SK-N-SH (cell line): ENCODE measurements around the gene OR5C1. TPM values are rescaled to one million over a fixed set of nuclear protein-coding genes. Genes with fewer than 3 reads are reported as not detected.
"Not testable (repeated sequence)": the region's sequence is repeated elsewhere in the genome, so short reads cannot be mapped to it uniquely, and the experiment has no call there.

Experiments used
- CTCF ChIA-PET: fragments of 300-600, 350-600 bp; formaldehyde crosslinking; extraction: SDS; loops from one replicate; lab custom pipeline; 2021; lab: Yijun Ruan, JAX
- POLR2A ChIA-PET: fragments of 350-600 bp; sonication (Branson Sonifier 250); formaldehyde crosslinking; extraction: SDS; loops from one replicate; lab custom pipeline; 2020; ENCODE audit warnings: antibody characterized with exemption, inconsistent platforms; lab: Yijun Ruan, JAX
- DNase-seq: peaks from one replicate; pipeline ENCODE4 v3.0.0; 2012
- H2AFZ ChIP-seq: fragments of 200-600 bp; sonication (generic); 2 replicates; pipeline ENCODE4 v1.8.1; 2016; ENCODE audit warnings: antibody characterized with exemption, mild to moderate bottlenecking, low read depth
- H3F3A ChIP-seq: fragments of 200-600 bp; sonication (generic); replicated peaks from 2 replicates; pipeline ENCODE3; 2016; ENCODE audit warnings: antibody characterized with exemption, mild to moderate bottlenecking; ENCODE audit not compliant: insufficient read depth
- H3K27ac ChIP-seq, 2 experiments: fragments of 200-500 bp in 1 of 2; fragments of 200-600 bp in 1 of 2; sonication (Bioruptor generic) in 1 of 2; sonication (generic), shearing (Covaris generic) in 1 of 2; 2 replicates each; pipeline versions ENCODE4 v1.5.1 to v1.6.1; 2014 to 2016; ENCODE audit warnings: low read depth in 2 of 2, inconsistent platforms in 1 of 2, low read length in 1 of 2, mild to moderate bottlenecking in 1 of 2, mixed read lengths in 1 of 2
- H3K27me3 ChIP-seq: fragments of 200-600 bp; sonication (generic), shearing (Covaris generic); 2 replicates; pipeline ENCODE4 v1.6.1; 2016; ENCODE audit warnings: mixed run types; ENCODE audit not compliant: insufficient read depth
- H3K36me3 ChIP-seq, 2 experiments: fragments of 200-500 bp in 1 of 2; fragments of 200-600 bp in 1 of 2; sonication (Bioruptor generic) in 1 of 2; sonication (generic) in 1 of 2; replicated peaks in 1 of 2; 2 replicates each; pipeline versions ENCODE3 to v1.5.1; 2014 to 2016; ENCODE audit warnings: low read length in 1 of 2, mild to moderate bottlenecking in 1 of 2; ENCODE audit not compliant: insufficient read depth in 2 of 2, control insufficient read depth in 1 of 2
- H3K4me1 ChIP-seq, 2 experiments: fragments of 200-500 bp in 1 of 2; fragments of 200-600 bp in 1 of 2; sonication (Bioruptor generic) in 1 of 2; sonication (generic), shearing (Covaris generic) in 1 of 2; 2 replicates each; pipeline versions ENCODE4 v1.5.1 to v1.6.1; 2014 to 2016; ENCODE audit warnings: low read depth in 1 of 2, low read length in 1 of 2, mixed run types in 1 of 2; ENCODE audit not compliant: insufficient read depth in 2 of 2, control insufficient read depth in 1 of 2
- H3K4me2 ChIP-seq: fragments of 200-600 bp; sonication (generic), shearing (Covaris generic); 2 replicates; pipeline ENCODE4 v1.6.1; 2017; ENCODE audit warnings: mixed run types
- H3K4me3 ChIP-seq, 2 experiments: fragments of 200-500 bp in 1 of 2; fragments of 200-600 bp in 1 of 2; sonication (Bioruptor generic) in 1 of 2; sonication (generic), shearing (Covaris generic) in 1 of 2; 2 replicates each; pipeline versions ENCODE4 v1.5.1 to v1.8.1; 2014 to 2016; ENCODE audit warnings: low read depth in 2 of 2, inconsistent platforms in 1 of 2, low read length in 1 of 2, mild to moderate bottlenecking in 1 of 2, mixed read lengths in 1 of 2, moderate library complexity in 1 of 2
- H3K79me2 ChIP-seq: fragments of 200-600 bp; sonication (generic); 2 replicates; pipeline ENCODE4 v1.8.1; 2017; ENCODE audit warnings: mild to moderate bottlenecking; ENCODE audit not compliant: insufficient read depth
- H3K9ac ChIP-seq: fragments of 200-600 bp; sonication (generic); 2 replicates; pipeline ENCODE4 v1.6.1; 2017; ENCODE audit warnings: mixed run types
- H3K9me2 ChIP-seq: fragments of 200-600 bp; sonication (generic); 2 replicates; pipeline ENCODE4 v1.6.1; 2017; ENCODE audit warnings: mixed run types
- H3K9me3 ChIP-seq: fragments of 200-600 bp; sonication (generic); 2 replicates; pipeline ENCODE4 v1.6.1; 2017; ENCODE audit warnings: mixed run types, mild to moderate bottlenecking, moderate library complexity
- H4K20me1 ChIP-seq: fragments of 200-600 bp; sonication (generic); 2 replicates; pipeline ENCODE4 v1.6.1; 2017; ENCODE audit warnings: mild to moderate bottlenecking, mixed run types; ENCODE audit not compliant: insufficient read depth
- CTCF ChIP-seq: fragments of 200-600 bp; sonication (generic); IDR thresholded peaks from 2 replicates; pipeline ENCODE4 v1.6.1; 2017; ENCODE audit warnings: antibody characterized with exemption, mild to moderate bottlenecking, moderate library complexity
- WGBS: methylation state at CpG from one replicate; pipeline ENCODE4 v1.1.6; 2017; ENCODE audit warnings: low lambda C conversion rate; 5-methylcytosine and 5-hydroxymethylcytosine counted together
- polyA plus RNA-seq, 3 experiments: library from polyadenylated mRNA; depleted of rRNA; stranded (reverse); fragments of >200 nt; gene quantifications; 2 replicates each; pipeline ENCODE4 v1.2.3, GENCODE V29; 2012

Gene OR5C1
- polyA plus RNA-seq, 1 of the 3 experiments (the other 2 are of a cell fraction) = not detected

GRCh38 chr9:122838441-122838840 lies 49.7 kb downstream of the OR5C1 start:
- not testable (repeated sequence) for H3K79me2 ChIP-seq
- TF ChIP-seq CTCF = peak; percentile 9; the same call in 1 of the 2 replicates
- TF ChIP-seq, all 33 proteins: peak for 1; not testable (repeated sequence) for 32
- H3F3A ChIP-seq, H3K36me3 ChIP-seq, H2AFZ ChIP-seq, H3K4me3 ChIP-seq, H4K20me1 ChIP-seq, H3K9me3 ChIP-seq, H3K27me3 ChIP-seq, H3K4me2 ChIP-seq, H3K4me1 ChIP-seq, H3K9ac ChIP-seq, POLR2A ChIA-PET, H3K27ac ChIP-seq, H3K9me2 ChIP-seq, DNase-seq: not testable (repeated sequence)
- CTCF ChIA-PET = interaction anchor here (0.9 kb wide), 1 partner anchor 511 kb away, joined by 3 read pairs; no protein-coding TSS in a partner anchor
- WGBS = 53% methylated on average over 2 of the region's 3 CpGs

Other genes starting within 250 kb of the OR5C1 start
- not detected in 2 replicates for gene OR1N2, start 235.8 kb upstream of the OR5C1 start, polyA plus RNA-seq (2012; rRNA removed)
- 0.05 and 0.07 TPM in 2 replicates for gene OR1L8, start 205.5 kb upstream of the OR5C1 start, polyA plus RNA-seq (2012; rRNA removed)
- gene OR1Q1, start 174.2 kb upstream of the OR5C1 start, polyA plus RNA-seq (2012; rRNA removed) = 0.10 and 0.29 TPM in 2 replicates
- not detected in 2 replicates for gene OR1B1, start 131.3 kb upstream of the OR5C1 start, polyA plus RNA-seq (2012; rRNA removed)
- not detected in 2 replicates for gene OR1L1, start 127.2 kb upstream of the OR5C1 start, polyA plus RNA-seq (2012; rRNA removed)
- gene OR1L3, start 113.8 kb upstream of the OR5C1 start, polyA plus RNA-seq (2012; rRNA removed) = not detected in 2 replicates
- not detected in 2 replicates for gene OR1L4, start 64.9 kb upstream of the OR5C1 start, polyA plus RNA-seq (2012; rRNA removed)
- not detected in 2 replicates for gene OR1L6, start 46.6 kb upstream of the OR5C1 start, polyA plus RNA-seq (2012; rRNA removed)
- not detected in 2 replicates for gene OR1K1, start 11.2 kb downstream of the OR5C1 start, polyA plus RNA-seq (2012; rRNA removed)
- gene PDCL, start 39.7 kb downstream of the OR5C1 start, polyA plus RNA-seq (2012; rRNA removed) = 11.9 and 12.1 TPM in 2 replicates
- 12.4 and 15.2 TPM in 2 replicates for gene RC3H2, start 116.4 kb downstream of the OR5C1 start, polyA plus RNA-seq (2012; rRNA removed)
- gene ZBTB6, start 124.4 kb downstream of the OR5C1 start, polyA plus RNA-seq (2012; rRNA removed) = 2.2 and 3.2 TPM in 2 replicates
- 3.9 and 6.0 TPM in 2 replicates for gene ZBTB26, start 142.6 kb downstream of the OR5C1 start, polyA plus RNA-seq (2012; rRNA removed)
- 20.2 and 29.2 TPM in 2 replicates for gene RABGAP1, start 152.1 kb downstream of the OR5C1 start, polyA plus RNA-seq (2012; rRNA removed)
- not detected in 2 replicates for gene GPR21, start 244.7 kb downstream of the OR5C1 start, polyA plus RNA-seq (2012; rRNA removed)